Right renal cortex interstitium (tissue), 3 donors: Measurements from ENCODE around the gene RTN4R. TPM values are rescaled to one million over a fixed set of nuclear protein-coding genes. Genes with fewer than 3 reads are reported as not detected.

Experiments used
- DNase-seq, 3 donors: peaks; one replicate each; pipeline ENCODE4 v3.0.0-alpha.2; 2013; ENCODE audit warnings: low read depth in 3 of 3, low spot score in 2 of 3
- polyA plus RNA-seq, 3 donors: library from polyadenylated mRNA; unstranded; fragments of 120-200 nt; gene quantifications; one replicate each; pipeline ENCODE4 v1.2.1, GENCODE V29; 2013; ENCODE audit not compliant: insufficient read length in 3 of 3

The RTN4R gene
- polyA plus RNA-seq, 3 donors: 3.8 to 4.5 (median 4.1) TPM

GRCh38 chr22:20231514-20232236 lies 36.4 kb downstream of the RTN4R start:
- no peak for DNase-seq

GRCh38 chr22:20230777-20231420 lies 37.2 kb downstream of the RTN4R start:
- DNase-seq: no peak

GRCh38 chr22:20229916-20230775 lies 38.0 kb downstream of the RTN4R start:
- DNase-seq: no peak

- no peak for DNase-seq
These were observed 39.2 kb downstream of the RTN4R start for GRCh38 chr22:20228939-20229272.

- no peak for DNase-seq
These were observed 39.8 kb downstream of the RTN4R start for GRCh38 chr22:20228055-20228938.

- no peak for DNase-seq
These were observed 40.8 kb downstream of the RTN4R start for GRCh38 chr22:20227363-20227762.

GRCh38 chr22:20226760-20227350 lies 41.3 kb downstream of the RTN4R start:
- no peak for DNase-seq

GRCh38 chr22:20226077-20226716 lies 41.9 kb downstream of the RTN4R start:
- no peak for DNase-seq

GRCh38 chr22:20225693-20225966 lies 42.5 kb downstream of the RTN4R start:
- DNase-seq: no peak

- DNase-seq: no peak
These were observed 43.0 kb downstream of the RTN4R start for GRCh38 chr22:20224917-20225692.

GRCh38 chr22:20224256-20224626 lies 43.9 kb downstream of the RTN4R start:
- no peak for DNase-seq

- no peak for DNase-seq
These were observed 44.5 kb downstream of the RTN4R start for GRCh38 chr22:20223421-20224255.

- no peak for DNase-seq
These were observed 45.2 kb downstream of the RTN4R start for GRCh38 chr22:20222764-20223420.

GRCh38 chr22:20221421-20222340 lies 46.4 kb downstream of the RTN4R start:
- no peak for DNase-seq

GRCh38 chr22:20220629-20221026 lies 47.5 kb downstream of the RTN4R start:
- DNase-seq: no peak

GRCh38 chr22:20219667-20220628 lies 48.2 kb downstream of the RTN4R start:
- DNase-seq: no peak
